T follicular helper cell (primary cell): ENCODE results near the gene DYNC1LI2.
"Not testable (repeated sequence)": the region's sequence is repeated elsewhere in the genome, so short reads cannot be mapped to it uniquely, and the experiment has no call there.

ENCODE experiments used
- DNase-seq: peaks from one replicate; pipeline ENCODE4 v3.0.0-alpha.2; 2020; ENCODE audit warnings: low read depth
- total RNA-seq, 2 experiments: gene quantifications; one replicate each; lab custom pipeline; 2026; lab: John Stamatoyannopoulos, UW

Gene DYNC1LI2
- 93.1 to 120 reads per million in 2 experiments for total RNA-seq

- DNase-seq = peak; percentile 67
Observed at GRCh38 chr16:66751303-66751991, at the start of gene DYNC1LI2. Gene DYNC1LI2, minus strand, starts transcription at chr16:66751609. Its CDS starts 18 bp downstream, at chr16:66751591.

DNA sequence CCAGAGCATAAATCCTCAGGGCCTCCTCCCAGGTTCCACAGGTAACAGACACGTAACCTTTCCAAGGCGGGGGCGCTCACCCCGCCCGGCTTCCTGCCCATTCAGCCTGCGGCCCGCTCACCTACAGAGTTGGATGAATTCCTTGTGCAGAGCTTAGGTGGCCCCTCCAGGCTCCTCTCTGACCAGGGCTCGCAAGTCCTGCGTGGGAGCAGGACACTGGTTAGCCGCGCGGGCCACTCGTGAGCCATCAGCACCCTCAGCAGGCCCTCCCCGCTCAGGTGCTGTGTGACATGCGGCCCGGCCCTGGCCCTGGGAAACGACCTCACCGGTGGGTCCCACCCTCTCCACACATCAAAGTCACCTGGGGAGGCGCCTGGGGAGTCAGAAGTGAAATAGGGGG is 49.4 kb upstream of the DYNC1LI2 start:
- DNase-seq = no peak

DNA sequence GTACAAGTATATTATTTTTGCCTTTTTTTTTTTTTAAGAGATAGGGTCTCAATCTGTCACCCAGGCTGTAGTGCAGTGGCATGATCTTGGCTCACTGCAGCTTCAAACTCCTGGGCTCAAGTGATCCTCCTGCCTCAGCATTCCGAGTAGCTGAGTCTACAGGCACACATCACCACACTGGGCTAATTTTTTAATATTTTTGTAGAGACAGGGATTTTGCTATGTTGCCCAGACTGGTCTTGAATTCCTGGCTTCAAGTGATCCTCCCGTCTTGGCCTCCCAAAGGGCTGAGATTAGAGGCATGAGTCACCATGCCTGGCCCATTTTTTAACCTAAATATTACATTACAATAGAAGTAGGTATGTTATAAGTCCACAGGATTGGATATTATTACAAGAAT is 46.8 kb upstream of the DYNC1LI2 start:
- DNase-seq = no peak

- DNase-seq = not testable (repeated sequence)
Observed at GRCh38 chr16:66793984-66794383, 42.6 kb upstream of the DYNC1LI2 start.

- no peak for DNase-seq
Observed at GRCh38 chr16:66790130-66790733, 38.8 kb upstream of the DYNC1LI2 start.

DNA sequence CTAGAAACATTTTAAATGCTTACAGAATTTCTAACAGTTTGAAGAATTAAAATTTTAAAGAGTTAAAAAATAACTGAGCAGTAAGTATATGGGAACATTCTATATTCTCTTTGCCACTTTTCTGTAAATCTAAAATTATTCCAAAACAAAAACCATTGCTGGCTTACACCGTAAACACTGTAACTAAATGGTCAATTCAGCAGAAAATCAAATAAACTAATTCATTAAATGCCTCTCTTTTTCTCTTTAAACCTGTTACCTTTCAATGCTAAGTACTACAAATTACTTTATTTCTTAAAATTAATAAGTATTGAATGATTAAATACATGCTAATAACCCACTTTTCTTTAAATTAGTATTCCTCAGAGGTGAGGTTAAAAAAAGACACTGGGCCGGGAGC is 36.0 kb upstream of the DYNC1LI2 start:
- DNase-seq = no peak

GRCh38 chr16:66786551-66786950 is 35.1 kb upstream of the DYNC1LI2 start:
- no peak for DNase-seq

DNA sequence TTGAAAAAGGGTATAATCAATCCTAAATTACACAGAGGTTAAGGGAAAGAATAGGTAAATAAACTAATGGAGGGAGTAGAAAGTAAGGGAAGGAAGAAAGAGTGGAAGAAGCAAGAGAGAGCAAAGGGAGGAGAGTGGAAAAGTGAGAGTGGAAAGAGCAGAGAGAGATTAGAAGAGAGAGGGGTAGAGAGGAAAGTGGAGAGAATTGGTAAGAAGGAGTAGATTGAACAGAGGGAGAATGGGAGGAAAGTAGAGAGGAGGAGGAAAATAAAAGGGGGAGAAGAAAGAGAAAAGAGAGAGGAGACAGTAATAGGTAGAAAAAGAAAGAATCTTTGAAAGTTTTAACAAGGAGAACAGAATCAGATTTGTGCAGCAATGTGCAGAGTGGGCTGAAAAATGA is 25.0 kb upstream of the DYNC1LI2 start:
- DNase-seq = no peak

- DNase-seq = no peak
Observed at GRCh38 chr16:66774981-66775380, 23.6 kb upstream of the DYNC1LI2 start.

DNA sequence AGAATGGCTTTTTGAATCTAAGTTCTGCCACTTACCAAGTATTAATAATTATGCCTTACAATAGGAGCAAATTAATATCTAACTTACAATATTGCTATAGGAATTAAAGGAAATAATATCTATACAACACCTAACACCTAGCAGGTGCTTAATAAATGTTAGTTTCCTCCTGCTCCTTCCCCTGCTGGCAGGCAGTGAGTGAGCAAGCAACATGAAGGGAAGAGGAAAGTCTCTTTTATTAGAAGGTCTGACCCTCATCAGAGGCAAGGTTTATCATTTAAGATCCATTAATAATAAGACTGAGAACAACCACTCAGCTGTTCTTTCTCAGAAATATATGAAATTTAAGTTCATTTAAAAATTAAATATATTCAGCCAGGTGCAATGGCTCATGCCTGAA is 6.7 kb upstream of the DYNC1LI2 start:
- DNase-seq = no peak

DNA sequence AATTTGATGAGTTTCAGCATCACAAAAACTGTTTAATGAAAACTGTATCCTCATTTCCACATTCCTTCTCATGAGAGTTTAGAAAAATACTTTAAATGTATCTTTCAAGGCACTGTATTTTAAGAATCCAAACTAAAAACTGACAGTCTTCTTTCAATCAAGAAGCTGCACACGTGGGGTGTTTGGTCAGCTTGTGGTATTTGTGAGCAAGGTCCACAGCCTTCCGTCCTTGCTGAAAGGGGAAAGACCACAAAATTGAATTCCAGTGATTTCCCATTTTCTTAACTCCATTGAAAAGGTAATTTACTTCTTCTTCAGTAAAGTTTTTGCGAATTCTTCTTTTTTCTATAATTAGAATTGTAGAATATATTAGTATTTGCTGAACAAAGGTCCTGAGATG is 3.4 kb upstream of the DYNC1LI2 start:
- no peak for DNase-seq

- DNase-seq = no peak
Observed at GRCh38 chr16:66754211-66754610, 2.8 kb upstream of the DYNC1LI2 start.

- DNase-seq = no peak
Observed at GRCh38 chr16:66752958-66753357, 1.5 kb upstream of the DYNC1LI2 start.

- DNase-seq = no peak
Observed at GRCh38 chr16:66752379-66752778, 970 bp upstream of the DYNC1LI2 start.

DNA sequence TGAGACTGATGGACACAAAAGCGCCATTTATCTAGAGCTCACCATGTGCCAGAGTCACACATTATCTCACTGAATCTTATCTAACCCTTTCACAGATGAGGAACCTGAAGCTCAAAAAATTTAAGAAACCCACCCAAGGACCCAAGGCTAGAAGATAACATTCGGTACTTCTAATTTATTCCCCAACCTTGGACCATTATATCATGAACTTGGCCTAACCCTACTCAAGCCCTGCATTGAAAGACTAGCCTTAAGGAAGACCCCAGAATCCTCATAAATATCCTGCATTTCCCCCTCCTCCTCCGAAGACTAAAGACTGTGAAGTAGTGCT is 548 bp upstream of the DYNC1LI2 start:
- DNase-seq = no peak

GRCh38 chr16:66751053-66751302 is 431 bp downstream of the DYNC1LI2 start:
- DNase-seq = no peak

- DNase-seq = no peak
Observed at GRCh38 chr16:66750279-66751052, 943 bp downstream of the DYNC1LI2 start.

GRCh38 chr16:66746682-66747081 is 4.7 kb downstream of the DYNC1LI2 start:
- DNase-seq = no peak

GRCh38 chr16:66746048-66746447 is 5.4 kb downstream of the DYNC1LI2 start:
- DNase-seq = no peak

DNA sequence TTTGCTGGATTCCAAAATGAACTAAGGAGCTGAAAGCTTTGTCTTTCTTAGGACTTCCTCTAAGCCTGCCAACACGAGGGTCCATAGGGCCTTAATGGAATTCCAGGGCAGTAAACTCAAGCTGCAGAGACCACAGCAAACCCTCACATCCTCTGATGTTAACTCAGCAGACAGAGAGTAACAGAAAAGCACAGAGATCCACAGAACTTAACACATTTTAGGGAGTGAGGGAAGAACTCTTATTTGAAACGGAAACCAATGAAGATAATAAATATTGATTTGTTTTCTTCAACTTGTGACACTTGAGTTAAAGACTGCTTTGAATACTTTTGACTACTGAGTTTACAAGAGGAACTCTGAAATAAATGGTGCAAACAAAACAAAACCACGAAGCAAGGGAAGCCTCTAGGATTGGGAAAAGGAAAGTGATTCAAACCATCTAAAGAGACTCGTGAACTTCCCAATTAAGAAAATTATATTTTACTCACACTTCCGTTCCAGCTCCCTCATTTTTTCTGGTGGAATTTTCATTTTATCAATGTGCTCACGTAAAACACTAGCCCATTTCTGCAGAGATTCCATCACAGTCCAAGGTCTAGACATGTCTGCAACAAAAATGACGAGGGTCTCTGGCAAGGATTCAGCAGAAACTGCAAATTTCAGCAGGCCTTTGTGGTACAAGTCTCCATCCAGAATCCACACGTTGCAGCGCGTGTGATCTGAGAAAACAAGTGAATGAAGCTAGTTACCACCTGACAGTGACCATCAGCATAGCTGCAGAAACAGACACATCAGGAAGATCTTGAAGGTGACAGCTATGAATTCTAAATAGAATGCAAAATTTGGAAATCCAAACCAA is 9.2 kb downstream of the DYNC1LI2 start:
- DNase-seq = no peak

GRCh38 chr16:66741169-66741900 is 10.1 kb downstream of the DYNC1LI2 start:
- DNase-seq = no peak

GRCh38 chr16:66740533-66740932 is 10.9 kb downstream of the DYNC1LI2 start:
- no peak for DNase-seq
